Measurements from ENCODE around the gene LYST.

DNA sequence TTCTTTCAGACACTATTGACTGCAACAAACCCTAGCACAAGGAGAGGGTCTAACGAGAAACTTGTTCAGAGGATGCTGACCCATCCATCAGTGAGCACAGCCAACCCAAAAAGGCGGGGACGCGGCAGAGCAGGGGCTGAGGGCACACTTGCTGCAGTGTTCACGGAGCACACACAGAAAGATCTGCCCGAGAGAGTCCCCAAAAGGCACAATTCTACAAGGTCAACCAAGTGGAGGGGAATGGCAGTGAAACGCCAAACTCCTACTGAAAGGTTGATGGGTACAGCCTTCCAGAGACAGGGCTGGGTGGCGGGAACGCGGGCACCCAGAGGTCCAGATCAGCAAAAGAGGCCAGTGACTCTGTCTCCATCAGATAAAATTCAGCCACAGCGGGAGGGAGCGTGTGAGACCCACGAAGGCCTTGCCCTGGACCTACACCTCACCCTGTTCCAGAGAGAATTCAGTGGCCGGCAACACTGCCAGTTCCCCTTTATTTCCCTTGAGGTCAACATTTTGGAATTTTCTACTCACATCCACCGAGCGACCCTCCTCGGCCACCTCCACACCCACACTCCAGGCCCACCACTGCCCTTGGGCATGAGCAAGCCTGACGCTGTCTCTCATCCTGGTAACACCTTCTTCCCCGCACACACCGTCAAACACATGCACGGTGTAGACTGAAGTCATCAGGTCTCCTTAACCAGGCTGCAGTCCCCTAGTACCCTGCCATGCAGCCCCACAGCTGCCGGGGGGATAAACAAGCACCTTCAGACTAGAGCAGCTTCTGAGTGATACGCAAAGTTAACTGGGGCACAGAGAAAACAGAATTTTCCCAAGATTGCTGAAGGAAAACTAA lies 222.6 kb downstream of the LYST start:
- TF ChIP-seq, protein P1, sequence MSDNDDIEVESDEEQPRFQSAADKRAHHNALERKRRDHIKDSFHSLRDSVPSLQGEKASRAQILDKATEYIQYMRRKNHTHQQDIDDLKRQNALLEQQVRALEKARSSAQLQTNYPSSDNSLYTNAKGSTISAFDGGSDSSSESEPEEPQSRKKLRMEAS (IDR thresholded peaks at IDR 0.05; ENCODE audit: low read depth): no peak
- TF ChIP-seq, protein P2, sequence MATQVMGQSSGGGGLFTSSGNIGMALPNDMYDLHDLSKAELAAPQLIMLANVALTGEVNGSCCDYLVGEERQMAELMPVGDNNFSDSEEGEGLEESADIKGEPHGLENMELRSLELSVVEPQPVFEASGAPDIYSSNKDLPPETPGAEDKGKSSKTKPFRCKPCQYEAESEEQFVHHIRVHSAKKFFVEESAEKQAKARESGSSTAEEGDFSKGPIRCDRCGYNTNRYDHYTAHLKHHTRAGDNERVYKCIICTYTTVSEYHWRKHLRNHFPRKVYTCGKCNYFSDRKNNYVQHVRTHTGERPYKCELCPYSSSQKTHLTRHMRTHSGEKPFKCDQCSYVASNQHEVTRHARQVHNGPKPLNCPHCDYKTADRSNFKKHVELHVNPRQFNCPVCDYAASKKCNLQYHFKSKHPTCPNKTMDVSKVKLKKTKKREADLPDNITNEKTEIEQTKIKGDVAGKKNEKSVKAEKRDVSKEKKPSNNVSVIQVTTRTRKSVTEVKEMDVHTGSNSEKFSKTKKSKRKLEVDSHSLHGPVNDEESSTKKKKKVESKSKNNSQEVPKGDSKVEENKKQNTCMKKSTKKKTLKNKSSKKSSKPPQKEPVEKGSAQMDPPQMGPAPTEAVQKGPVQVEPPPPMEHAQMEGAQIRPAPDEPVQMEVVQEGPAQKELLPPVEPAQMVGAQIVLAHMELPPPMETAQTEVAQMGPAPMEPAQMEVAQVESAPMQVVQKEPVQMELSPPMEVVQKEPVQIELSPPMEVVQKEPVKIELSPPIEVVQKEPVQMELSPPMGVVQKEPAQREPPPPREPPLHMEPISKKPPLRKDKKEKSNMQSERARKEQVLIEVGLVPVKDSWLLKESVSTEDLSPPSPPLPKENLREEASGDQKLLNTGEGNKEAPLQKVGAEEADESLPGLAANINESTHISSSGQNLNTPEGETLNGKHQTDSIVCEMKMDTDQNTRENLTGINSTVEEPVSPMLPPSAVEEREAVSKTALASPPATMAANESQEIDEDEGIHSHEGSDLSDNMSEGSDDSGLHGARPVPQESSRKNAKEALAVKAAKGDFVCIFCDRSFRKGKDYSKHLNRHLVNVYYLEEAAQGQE (IDR thresholded peaks at IDR 0.05; ENCODE audit: low read depth, low read length): no peak
- TF ChIP-seq, protein P3, sequence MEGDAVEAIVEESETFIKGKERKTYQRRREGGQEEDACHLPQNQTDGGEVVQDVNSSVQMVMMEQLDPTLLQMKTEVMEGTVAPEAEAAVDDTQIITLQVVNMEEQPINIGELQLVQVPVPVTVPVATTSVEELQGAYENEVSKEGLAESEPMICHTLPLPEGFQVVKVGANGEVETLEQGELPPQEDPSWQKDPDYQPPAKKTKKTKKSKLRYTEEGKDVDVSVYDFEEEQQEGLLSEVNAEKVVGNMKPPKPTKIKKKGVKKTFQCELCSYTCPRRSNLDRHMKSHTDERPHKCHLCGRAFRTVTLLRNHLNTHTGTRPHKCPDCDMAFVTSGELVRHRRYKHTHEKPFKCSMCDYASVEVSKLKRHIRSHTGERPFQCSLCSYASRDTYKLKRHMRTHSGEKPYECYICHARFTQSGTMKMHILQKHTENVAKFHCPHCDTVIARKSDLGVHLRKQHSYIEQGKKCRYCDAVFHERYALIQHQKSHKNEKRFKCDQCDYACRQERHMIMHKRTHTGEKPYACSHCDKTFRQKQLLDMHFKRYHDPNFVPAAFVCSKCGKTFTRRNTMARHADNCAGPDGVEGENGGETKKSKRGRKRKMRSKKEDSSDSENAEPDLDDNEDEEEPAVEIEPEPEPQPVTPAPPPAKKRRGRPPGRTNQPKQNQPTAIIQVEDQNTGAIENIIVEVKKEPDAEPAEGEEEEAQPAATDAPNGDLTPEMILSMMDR (IDR thresholded peaks at IDR 0.05): no peak
- TF ChIP-seq GABPA (IDR thresholded peaks at IDR 0.05; ENCODE audit: low read depth): no peak
